ENCODE data around the gene EML6. TPM values are rescaled to one million over a fixed set of nuclear protein-coding genes. Genes with fewer than 3 reads are reported as not detected.

Gene EML6
- total RNA-seq, 1 experiment from 2014 or later: 15.7 TPM

GRCh38 chr2:54824567-54824966 lies 101.1 kb downstream of the EML6 start:
- Histone ChIP-seq H2AFZ (ENCODE audit: low read length) (no peak overlapping the region), H3K9me2 (replicated peaks; ENCODE audit: low read length) (no peaks in the 10 kb centered on the region), H3K4me3 (ENCODE audit: low read length) (no peak overlapping the region), H3K4me1 (ENCODE audit: insufficient read depth, low read length) (0 out of 2 replicates have a peak, but pooled peaks cover 5% of the 10 kb centered on the region), H3K79me2 (ENCODE audit: low read length) (no peaks in the 10 kb centered on the region), H3K27me3 (ENCODE audit: low read length) (no peaks in the 10 kb centered on the region), H3K9me3 (ENCODE audit: low read length) (no peaks in the 10 kb centered on the region), H4K20me1 (ENCODE audit: low read length) (no peaks in the 10 kb centered on the region), H3K36me3 (ENCODE audit: low read depth, low read length) (no peaks in the 10 kb centered on the region), H3K4me2 (ENCODE audit: low read length) (no peak overlapping the region), H3K27ac (ENCODE audit: low read length) (no peak overlapping the region), H3K9ac (ENCODE audit: low read length) (no peak overlapping the region), H3F3A (ENCODE audit: low read length, unreplicated experiment) (no peaks in the 10 kb centered on the region)
- ATAC-seq: no peak
- ChIA-PET CTCF (no interaction called here), POLR2A (ENCODE audit: unreplicated experiment) (no interaction called here)
- intact Hi-C loops (cut with micrococcal nuclease): no loop called here
- no peak for TF ChIP-seq EZH2 (IDR thresholded peaks at IDR 0.05; ENCODE audit: low read length, unreplicated experiment)
- no peak for TF ChIP-seq EZH2phosphoT487 (IDR thresholded peaks at IDR 0.05; ENCODE audit: borderline replicate concordance, low read length)
- no peak for TF ChIP-seq CTCF (conservative IDR thresholded peaks at IDR 0.05; ENCODE audit: low read depth, low read length)
- no TSS peak for BruUV-seq (replicated peaks)
- DNase-seq: no peak

GRCh38 chr2:54830546-54830945 lies 107.1 kb downstream of the EML6 start:
- H3K79me2 ChIP-seq (ENCODE audit: low read length): no peaks in the 10 kb centered on the region
- H3K9me2 ChIP-seq (replicated peaks; ENCODE audit: low read length): no peaks in the 10 kb centered on the region
- ChIA-PET CTCF (no interaction called here), POLR2A (ENCODE audit: unreplicated experiment) (no interaction called here)
- H3K36me3 ChIP-seq (ENCODE audit: low read depth, low read length): no peaks in the 10 kb centered on the region
- H3K27me3 ChIP-seq (ENCODE audit: low read length): no peaks in the 10 kb centered on the region
- no peak overlapping the region for H3K27ac ChIP-seq (ENCODE audit: low read length)
- no peak overlapping the region for H3K4me2 ChIP-seq (ENCODE audit: low read length)
- H3F3A ChIP-seq (ENCODE audit: low read length, unreplicated experiment): no peaks in the 10 kb centered on the region
- no TSS peak for BruUV-seq (replicated peaks)
- no peak overlapping the region for H3K4me3 ChIP-seq (ENCODE audit: low read length)
- intact Hi-C loops (cut with micrococcal nuclease): loop anchor here (10.0 kb wide), 1 partner anchor 716 kb away; the partner anchor contains the start of gene ACYP2
- H3K4me1 ChIP-seq (ENCODE audit: insufficient read depth, low read length): no peaks in the 10 kb centered on the region
- no peak for TF ChIP-seq EZH2 (IDR thresholded peaks at IDR 0.05; ENCODE audit: low read length, unreplicated experiment)
- no peak overlapping the region for H3K9ac ChIP-seq (ENCODE audit: low read length)
- H3K9me3 ChIP-seq (ENCODE audit: low read length): no peaks in the 10 kb centered on the region
- H4K20me1 ChIP-seq (ENCODE audit: low read length): no peaks in the 10 kb centered on the region
- no peak overlapping the region for H2AFZ ChIP-seq (ENCODE audit: low read length)
- DNase-seq (no peak), ATAC-seq (no peak)

GRCh38 chr2:54831480-54831879 lies 108.0 kb downstream of the EML6 start:
- BruUV-seq (replicated peaks): no TSS peak
- TF ChIP-seq CTCF (conservative IDR thresholded peaks at IDR 0.05; ENCODE audit: low read depth, low read length) (no peak), EZH2 (IDR thresholded peaks at IDR 0.05; ENCODE audit: low read length, unreplicated experiment) (no peak), EZH2phosphoT487 (IDR thresholded peaks at IDR 0.05; ENCODE audit: borderline replicate concordance, low read length) (no peak)
- H3K79me2 ChIP-seq (ENCODE audit: low read length): no peaks in the 10 kb centered on the region
- CTCF ChIA-PET: interaction anchor here (0.6 kb wide), 1 partner anchor 72 kb away, joined by 3 read pairs; no protein-coding TSS in a partner anchor
- POLR2A ChIA-PET (ENCODE audit: unreplicated experiment): no interaction called here
- H3K9ac ChIP-seq (ENCODE audit: low read length): no peak overlapping the region
- H3K9me2 ChIP-seq (replicated peaks; ENCODE audit: low read length): no peaks in the 10 kb centered on the region
- DNase-seq (no peak), ATAC-seq (no peak)
- intact Hi-C loops (cut with micrococcal nuclease): loop anchor here (10.0 kb wide), 1 partner anchor 717 kb away; the partner anchor contains the start of gene ACYP2
- no peaks in the 10 kb centered on the region for H3K36me3 ChIP-seq (ENCODE audit: low read depth, low read length)
- no peak overlapping the region for H3K27ac ChIP-seq (ENCODE audit: low read length)
- no peak overlapping the region for H2AFZ ChIP-seq (ENCODE audit: low read length)
- no peaks in the 10 kb centered on the region for H3F3A ChIP-seq (ENCODE audit: low read length, unreplicated experiment)
- H4K20me1 ChIP-seq (ENCODE audit: low read length): no peaks in the 10 kb centered on the region
- no peak overlapping the region for H3K4me3 ChIP-seq (ENCODE audit: low read length)
- no peaks in the 10 kb centered on the region for H3K27me3 ChIP-seq (ENCODE audit: low read length)
- H3K4me1 ChIP-seq (ENCODE audit: insufficient read depth, low read length): no peaks in the 10 kb centered on the region
- H3K9me3 ChIP-seq (ENCODE audit: low read length): no peaks in the 10 kb centered on the region
- H3K4me2 ChIP-seq (ENCODE audit: low read length): no peak overlapping the region
